HG03066 (cell line): ENCODE measurements around the gene NTHL1.
"Not testable (repeated sequence)": the region's sequence is repeated elsewhere in the genome, so short reads cannot be mapped to it uniquely, and the experiment has no call there.

Experiments used
- ATAC-seq: cut with Tn5 transposase; IDR thresholded peaks from one replicate; pipeline ENCODE4 v1.9.1; 2021; ENCODE audit warnings: low read depth; ENCODE audit not compliant: unreplicated experiment

NTHL1 gene

GRCh38 chr16:2042986-2043666 lies 4.5 kb downstream of the NTHL1 start:
- ATAC-seq, result no peak

- ATAC-seq, result no peak
Observed at GRCh38 chr16:2042171-2042985, 5.3 kb downstream of the NTHL1 start.

GRCh38 chr16:2040787-2041522 lies 6.7 kb downstream of the NTHL1 start:
- no peak for ATAC-seq

- no peak for ATAC-seq
Observed at GRCh38 chr16:2040041-2040786, 7.4 kb downstream of the NTHL1 start.

GRCh38 chr16:2039274-2040031 lies 8.2 kb downstream of the NTHL1 start:
- ATAC-seq, result no peak

GRCh38 chr16:2038382-2039231 lies 9.0 kb downstream of the NTHL1 start:
- no peak for ATAC-seq

GRCh38 chr16:2037647-2038381 lies 9.8 kb downstream of the NTHL1 start:
- no peak for ATAC-seq

- no peak for ATAC-seq
Observed at GRCh38 chr16:2037115-2037514, 10.5 kb downstream of the NTHL1 start.

- no peak for ATAC-seq
Observed at GRCh38 chr16:2036200-2036966, 11.3 kb downstream of the NTHL1 start.

GRCh38 chr16:2035431-2036199 lies 12.0 kb downstream of the NTHL1 start:
- no peak for ATAC-seq

- no peak for ATAC-seq
Observed at GRCh38 chr16:2034696-2035430, 12.8 kb downstream of the NTHL1 start.

- not testable (repeated sequence) for ATAC-seq
Observed at GRCh38 chr16:2033909-2034695, 13.5 kb downstream of the NTHL1 start.

- no peak for ATAC-seq
Observed at GRCh38 chr16:2033057-2033908, 14.4 kb downstream of the NTHL1 start.

- ATAC-seq, result no peak
Observed at GRCh38 chr16:2032285-2033056, 15.2 kb downstream of the NTHL1 start.
